K562 (cell line): ENCODE results near the gene TMEM158.

Source experiments
- CBX5 ChIP-seq: IDR thresholded peaks from 2 replicates; pipeline ENCODE4 v1.6.1; 2014; ENCODE audit warnings: low read depth, borderline replicate concordance
- CTCF ChIP-seq, 3 experiments: IDR thresholded peaks in 2 of 3; conservative IDR thresholded peaks in 1 of 3; 2 replicates each; pipeline ENCODE4 v1.5.1; 2011 to 2012; ENCODE audit warnings: low read length in 3 of 3, mild to moderate bottlenecking in 3 of 3, control low read depth in 2 of 3, improper control_type of control experiment in 1 of 3, inconsistent platforms in 1 of 3, low read depth in 1 of 3, mixed read lengths in 1 of 3, moderate library complexity in 1 of 3; ENCODE audit not compliant: insufficient read depth in 2 of 3
- EGR1 ChIP-seq: fragments of 450-650 bp; conservative IDR thresholded peaks from 2 replicates; pipeline ENCODE4 v1.6.1; 2017; ENCODE audit warnings: mild to moderate bottlenecking
- EP300 ChIP-seq: IDR thresholded peaks from 2 replicates; pipeline ENCODE4 v1.6.1; 2012; ENCODE audit warnings: low read length, improper control_type of control experiment
- ETV6 ChIP-seq, 3 experiments: fragments of 150-350 bp in 1 of 3; sonication (generic) in 1 of 3; formaldehyde crosslinking in 1 of 3; IDR thresholded peaks; 2 replicates each; pipeline versions ENCODE4 v1.6.1 to v1.8.0; 2014 to 2022; ENCODE audit warnings: borderline replicate concordance in 2 of 3, low read depth in 2 of 3, antibody characterized with exemption in 1 of 3, low read length in 1 of 3, mild to moderate bottlenecking in 1 of 3, missing genetic modification reagents in 1 of 3
- PKNOX1 ChIP-seq: fragments of 450-650 bp; IDR thresholded peaks from 2 replicates; pipeline ENCODE4 v1.6.1; 2016
- POLR2A ChIP-seq: fragments of 450-650 bp; conservative IDR thresholded peaks from 2 replicates; pipeline ENCODE4 v1.6.1; 2016
- POLR2AphosphoS5 ChIP-seq: IDR thresholded peaks from 2 replicates; pipeline ENCODE4 v1.6.1; 2011; ENCODE audit warnings: mild to moderate bottlenecking, low read depth, low read length, moderate library complexity; ENCODE audit not compliant: control insufficient read depth, insufficient read depth
- RCOR1 ChIP-seq, 2 experiments: IDR thresholded peaks; 2 replicates each; pipeline ENCODE4 v1.6.1; 2012; ENCODE audit warnings: low read depth in 2 of 2, low read length in 2 of 2, borderline replicate concordance in 1 of 2, improper control_type of control experiment in 1 of 2
- SRSF1 ChIP-seq: fragments of 200-400 bp; formaldehyde crosslinking; IDR thresholded peaks from 2 replicates; pipeline ENCODE4 v1.6.1; 2017; ENCODE audit warnings: mild to moderate bottlenecking, low read depth, low read length, moderate library complexity
- YY1 ChIP-seq, 3 experiments: IDR thresholded peaks; 2 replicates each; pipeline ENCODE4 v1.6.1; 2011; ENCODE audit warnings: low read length in 2 of 3, mild to moderate bottlenecking in 2 of 3, moderate library complexity in 2 of 3, borderline replicate concordance in 1 of 3, control low read depth in 1 of 3, low read depth in 1 of 3; ENCODE audit not compliant: insufficient read depth in 3 of 3, insufficient replicate concordance in 2 of 3, control insufficient read depth in 1 of 3, insufficient read length in 1 of 3; ENCODE audit errors: extremely low read depth in 1 of 3
- ZNF280B ChIP-seq: fragments of 250-450 bp; sonication (Bioruptor Pico); IDR thresholded peaks from 2 replicates; pipeline ENCODE4 v1.5.1; 2021; ENCODE audit warnings: mild to moderate bottlenecking

- TF ChIP-seq CTCF (IDR thresholded peaks at IDR 0.05 in 2 of 3, conservative IDR thresholded peaks at IDR 0.05 in 1 of 3; ENCODE audit: insufficient read depth in 2 of 3, low read depth in 1 of 3, low read length in 3 of 3) (no peak), EP300 (no peak), POLR2AphosphoS5 (no peak), RCOR1 (IDR thresholded peaks at IDR 0.05; ENCODE audit: borderline replicate concordance in 1 of 2, low read depth in 2 of 2, low read length in 2 of 2) (peak in 1 of 2 experiments; percentile 54; a peak in 1 of 4 replicates), YY1 (IDR thresholded peaks at IDR 0.05; ENCODE audit: borderline replicate concordance in 1 of 3, control insufficient read depth in 1 of 3, extremely low read depth in 1 of 3, insufficient read depth in 3 of 3, insufficient read length in 1 of 3, insufficient replicate concordance in 2 of 3, low read depth in 1 of 3, low read length in 2 of 3) (no peak), ZNF280B (CRISPR knock-in tag) (no peak), PKNOX1 (no peak), CBX5 (no peak), POLR2A (no peak), EGR1 (no peak), ETV6 (IDR thresholded peaks at IDR 0.05; ENCODE audit: borderline replicate concordance in 1 of 2, low read depth in 2 of 2, low read length in 1 of 2) (no peak), ETV6 (CRISPR knock-in tag; IDR thresholded peaks at IDR 0.05; ENCODE audit: borderline replicate concordance) (no peak), SRSF1 (no peak)
These were observed 10.0 kb downstream of the TMEM158 start for GRCh38 chr3:45216021-45216609.
